GM23248 (cell line): ENCODE data around the gene ASXL3.

Source experiments
- EZH2 ChIP-seq: fragments of 200-600 bp; sonication (generic); IDR thresholded peaks from 2 replicates; pipeline ENCODE4 v1.6.1; 2018; ENCODE audit warnings: antibody characterized with exemption, mild to moderate bottlenecking; ENCODE audit not compliant: insufficient read depth, poor library complexity, severe bottlenecking
- EZH2phosphoT487 ChIP-seq: fragments of 200-600 bp; sonication (generic); IDR thresholded peaks from 2 replicates; pipeline ENCODE4 v1.6.1; 2018; ENCODE audit warnings: antibody characterized with exemption, moderate library complexity, mild to moderate bottlenecking, low read depth; ENCODE audit not compliant: insufficient read depth

- TF ChIP-seq EZH2 (no peak), EZH2phosphoT487 (no peak)
These were observed 22.8 kb downstream of the ASXL3 start for GRCh38 chr18:33600846-33601245.
